BE2C (cell line): ENCODE measurements around the gene LINS1.
"Not testable (repeated sequence)": the region's sequence is repeated elsewhere in the genome, so short reads cannot be mapped to it uniquely, and the experiment has no call there.

Experiments used
- DNase-seq: peaks from one replicate; pipeline ENCODE4 v3.0.0-alpha.2; 2020
- H3K27me3 ChIP-seq: fragments of 250-450 bp; sonication (Bioruptor Pico); 2 replicates; pipeline ENCODE4 v1.5.1; 2020; ENCODE audit warnings: mild to moderate bottlenecking
- H3K36me3 ChIP-seq: fragments of 250-450 bp; sonication (Bioruptor Pico); 2 replicates; pipeline ENCODE4 v1.5.1; 2020; ENCODE audit warnings: mild to moderate bottlenecking
- H3K4me1 ChIP-seq: fragments of 250-450 bp; sonication (Bioruptor Pico); 2 replicates; pipeline ENCODE4 v1.5.1; 2020
- H3K4me3 ChIP-seq: 2 replicates; pipeline ENCODE4 v1.5.1; 2011; ENCODE audit warnings: low read depth, low read length
- H3K9me3 ChIP-seq: fragments of 250-450 bp; sonication (Bioruptor Pico); 2 replicates; pipeline ENCODE4 v1.5.1; 2020
- CTCF ChIP-seq: IDR thresholded peaks from 2 replicates; pipeline ENCODE4 v1.5.1; 2012; ENCODE audit warnings: mild to moderate bottlenecking, low read depth, low read length

LINS1 gene

GRCh38 chr15:100591835-100592234, 10.1 kb downstream of the LINS1 start:
- H3K27me3 ChIP-seq, result no peaks in the 10 kb centered on the region
- DNase-seq, result no peak
- H3K36me3 ChIP-seq, result peaks cover 7% of the 10 kb centered on the region
- no peak for TF ChIP-seq CTCF
- peaks cover 7% of the 10 kb centered on the region for H3K9me3 ChIP-seq
- H3K4me1 ChIP-seq, result peaks cover 4% of the 10 kb centered on the region; the same call in 1 of the 2 replicates
- no peak overlapping the region for H3K4me3 ChIP-seq

- H3K36me3 ChIP-seq, H3K9me3 ChIP-seq, H3K4me3 ChIP-seq, H3K4me1 ChIP-seq, H3K27me3 ChIP-seq, DNase-seq: not testable (repeated sequence)
Observed at GRCh38 chr15:100591163-100591562, 10.8 kb downstream of the LINS1 start.

- no peak for TF ChIP-seq CTCF
- H3K4me1 ChIP-seq, result no peaks in the 10 kb centered on the region
- no peak overlapping the region for H3K4me3 ChIP-seq
- DNase-seq, result no peak
- no peaks in the 10 kb centered on the region for H3K27me3 ChIP-seq
- peaks cover 14% of the 10 kb centered on the region for H3K36me3 ChIP-seq
- H3K9me3 ChIP-seq, result peaks cover 7% of the 10 kb centered on the region
Observed at GRCh38 chr15:100588638-100589242, 13.2 kb downstream of the LINS1 start.

- peaks cover 20% of the 10 kb centered on the region for H3K36me3 ChIP-seq
- H3K4me3 ChIP-seq, result no peak overlapping the region
- H3K4me1 ChIP-seq, result no peaks in the 10 kb centered on the region
- DNase-seq, result no peak
- TF ChIP-seq CTCF, result no peak
- H3K9me3 ChIP-seq, result no peaks in the 10 kb centered on the region
- no peaks in the 10 kb centered on the region for H3K27me3 ChIP-seq
Observed at GRCh38 chr15:100580414-100580813, 21.6 kb downstream of the LINS1 start.

- no peaks in the 10 kb centered on the region for H3K4me1 ChIP-seq
- no peak overlapping the region for H3K4me3 ChIP-seq
- H3K27me3 ChIP-seq, result no peaks in the 10 kb centered on the region
- DNase-seq, result no peak
- no peaks in the 10 kb centered on the region for H3K9me3 ChIP-seq
- TF ChIP-seq CTCF, result no peak
- H3K36me3 ChIP-seq, result peaks cover 36% of the 10 kb centered on the region
Observed at GRCh38 chr15:100573526-100573925, 28.5 kb downstream of the LINS1 start.

GRCh38 chr15:100572362-100572983, 29.5 kb downstream of the LINS1 start:
- no peak for TF ChIP-seq CTCF
- no peaks in the 10 kb centered on the region for H3K4me1 ChIP-seq
- H3K27me3 ChIP-seq, result no peaks in the 10 kb centered on the region
- H3K36me3 ChIP-seq, result peaks cover 39% of the 10 kb centered on the region
- H3K9me3 ChIP-seq, result no peaks in the 10 kb centered on the region
- no peak overlapping the region for H3K4me3 ChIP-seq
- DNase-seq, result no peak
